GM18517 (cell line): ENCODE data around the gene SCYGR4.
"Not testable (repeated sequence)": the region's sequence is repeated elsewhere in the genome, so short reads cannot be mapped to it uniquely, and the experiment has no call there.

Experiments
- ATAC-seq: cut with Tn5 transposase; IDR thresholded peaks from one replicate; pipeline ENCODE4 v1.9.1; 2021; ENCODE audit warnings: mild to moderate bottlenecking, moderate library complexity; ENCODE audit not compliant: unreplicated experiment

The SCYGR4 gene, protein sequence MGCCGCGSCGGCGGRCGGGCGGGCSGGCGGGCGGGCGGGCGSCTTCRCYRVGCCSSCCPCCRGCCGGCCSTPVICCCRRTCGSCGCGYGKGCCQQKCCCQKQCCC

GRCh38 chr2:227617316-227618230 lies at the start of gene SCYGR4:
TSS of gene SCYGR4 (plus strand) at chr2:227617498. CDS start at chr2:227617498, 0 bp downstream.
- ATAC-seq = no peak

DNA sequence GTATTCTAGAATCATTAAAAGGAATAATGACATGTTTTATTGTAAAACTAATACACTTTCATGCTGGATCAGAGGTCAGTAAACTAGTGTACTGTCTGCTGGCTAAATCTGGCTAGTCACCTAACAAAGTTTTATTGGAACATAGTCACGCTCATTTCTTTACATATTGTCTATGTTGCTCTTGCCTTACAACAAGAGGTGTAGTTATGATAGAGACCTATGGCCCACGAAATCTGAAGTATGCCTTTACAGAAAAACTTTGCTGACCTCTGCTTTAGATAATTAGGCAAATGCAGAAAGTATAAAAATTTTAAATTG lies 48.5 kb upstream of the SCYGR4 start:
- ATAC-seq = no peak

DNA sequence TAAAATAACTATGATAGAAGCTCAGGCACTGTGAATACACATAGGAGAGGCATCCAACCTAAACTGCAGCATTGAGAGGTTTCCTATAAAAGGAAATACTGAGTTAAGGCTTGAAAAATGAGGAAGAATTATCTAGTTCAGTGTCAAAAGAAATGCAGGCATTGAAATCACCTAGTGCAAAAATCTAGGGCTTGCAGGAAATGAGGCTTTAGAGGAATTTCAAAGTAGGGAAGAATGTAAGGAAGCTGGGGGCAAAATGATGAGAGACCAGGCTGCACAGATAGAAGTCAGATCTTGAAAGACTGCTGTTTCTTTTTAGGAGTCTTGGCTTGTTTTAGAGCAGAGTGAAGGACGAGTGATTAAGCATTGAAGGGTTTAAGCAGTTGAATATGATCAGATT lies 46.7 kb upstream of the SCYGR4 start:
- no peak for ATAC-seq

GRCh38 chr2:227576110-227576509 lies 41.2 kb upstream of the SCYGR4 start:
- no peak for ATAC-seq

- no peak for ATAC-seq
Measured at GRCh38 chr2:227576812-227577211, 40.5 kb upstream of the SCYGR4 start.

- no peak for ATAC-seq
Measured at GRCh38 chr2:227577555-227577954, 39.7 kb upstream of the SCYGR4 start.

- no peak for ATAC-seq
Measured at GRCh38 chr2:227578642-227579041, 38.7 kb upstream of the SCYGR4 start.

GRCh38 chr2:227579791-227580190 lies 37.5 kb upstream of the SCYGR4 start:
- no peak for ATAC-seq

- no peak for ATAC-seq
Measured at GRCh38 chr2:227582369-227582768, 34.9 kb upstream of the SCYGR4 start.

- peak; percentile 86 for ATAC-seq
Measured at GRCh38 chr2:227592694-227593387, 24.5 kb upstream of the SCYGR4 start.

- ATAC-seq = no peak
Measured at GRCh38 chr2:227595797-227596196, 21.5 kb upstream of the SCYGR4 start.

- no peak for ATAC-seq
Measured at GRCh38 chr2:227597036-227597435, 20.3 kb upstream of the SCYGR4 start.

DNA sequence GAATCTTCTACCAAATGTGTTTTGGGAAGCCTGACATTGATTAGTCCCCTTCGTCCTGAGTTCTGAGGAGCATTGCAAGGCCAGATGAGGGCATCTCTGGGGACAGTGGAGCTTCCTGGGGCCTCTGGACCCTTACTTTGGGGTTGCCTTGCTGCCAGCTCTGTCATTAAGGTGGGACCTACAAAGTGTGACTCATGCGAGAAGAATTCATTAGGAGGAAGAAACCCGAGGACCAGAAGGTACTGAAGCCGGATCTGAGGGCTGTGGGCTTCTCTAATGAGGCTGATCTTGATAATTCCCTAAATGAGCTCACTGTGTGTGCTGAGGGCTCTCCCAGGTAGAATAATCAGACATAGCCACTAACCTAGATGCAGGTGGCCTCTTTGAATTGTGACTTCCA lies 19.3 kb upstream of the SCYGR4 start:
- ATAC-seq = no peak

- ATAC-seq = not testable (repeated sequence)
Measured at GRCh38 chr2:227598835-227599503, 18.3 kb upstream of the SCYGR4 start, which contains the start of gene SCYGR2. TSS of gene SCYGR2 (plus strand) at chr2:227598893. CDS start at chr2:227598893, 0 bp downstream.

- no peak for ATAC-seq
Measured at GRCh38 chr2:227602358-227602757, 14.9 kb upstream of the SCYGR4 start.

DNA sequence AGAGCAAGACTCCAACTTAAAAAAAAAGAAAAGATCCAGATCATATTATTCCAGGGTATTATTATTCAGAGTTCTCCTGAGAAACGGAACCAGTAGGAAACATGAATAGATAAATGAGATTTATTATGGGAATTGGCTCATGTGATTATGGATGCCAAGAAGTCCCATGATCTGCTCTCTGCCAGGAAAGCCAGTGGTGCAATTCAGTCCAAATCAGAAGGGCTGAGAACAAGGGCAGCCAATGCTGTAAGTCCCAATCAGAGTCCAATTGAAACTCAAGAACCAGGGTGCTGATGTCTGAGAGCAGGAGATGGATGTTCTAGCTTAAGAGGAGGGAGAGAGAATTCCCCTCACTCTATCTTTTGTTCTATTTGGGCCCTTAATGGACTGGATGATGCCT lies 10.8 kb upstream of the SCYGR4 start:
- no peak for ATAC-seq

GRCh38 chr2:227607941-227608340 lies 9.4 kb upstream of the SCYGR4 start:
- no peak for ATAC-seq

GRCh38 chr2:227608561-227609338 lies 8.5 kb upstream of the SCYGR4 start:
- ATAC-seq = no peak

- peak; percentile 68 for ATAC-seq
Measured at GRCh38 chr2:227610123-227610522, 7.2 kb upstream of the SCYGR4 start.

DNA sequence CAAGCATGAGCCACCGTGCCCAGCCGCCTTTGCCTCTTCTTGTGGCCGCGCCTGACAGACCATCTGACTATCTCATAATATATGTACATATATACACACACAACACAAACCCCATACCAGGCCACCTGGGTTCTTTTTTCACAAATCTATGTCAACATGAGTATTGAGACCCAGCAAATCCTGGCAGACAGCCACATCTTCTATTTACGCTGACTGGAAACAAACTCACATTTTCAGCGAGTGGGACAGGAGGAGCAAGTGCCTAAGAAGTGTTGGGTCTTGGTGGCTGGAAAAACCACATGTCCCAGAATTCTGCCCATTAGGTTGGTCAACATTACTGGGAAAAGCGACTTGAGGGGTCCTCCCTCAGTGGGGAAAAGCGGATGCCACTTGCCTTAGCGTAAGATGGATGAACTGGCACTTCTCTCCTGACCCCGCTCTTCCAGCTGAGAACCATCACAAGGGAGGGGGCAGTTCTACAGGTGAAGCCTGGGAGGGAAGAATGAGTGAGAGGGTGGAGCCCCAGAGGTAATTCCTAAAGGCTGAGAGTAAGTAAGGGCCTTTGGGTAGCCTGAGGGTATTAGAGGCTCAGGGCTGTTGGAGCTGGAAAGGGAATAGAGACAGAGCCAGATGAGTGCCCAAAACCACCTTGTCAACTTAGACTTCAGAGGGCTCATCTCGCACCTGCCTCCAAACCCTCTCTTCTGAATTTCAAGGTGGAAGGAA lies 4.6 kb upstream of the SCYGR4 start:
- ATAC-seq = no peak
